H1 (cell line): ENCODE data around the gene TBC1D22A. TPM values are rescaled to one million over a fixed set of nuclear protein-coding genes. Genes with fewer than 3 reads are reported as not detected.

ENCODE experiments used
- BRCA1 ChIP-seq: IDR thresholded peaks from 2 replicates; pipeline ENCODE4 v1.6.1; 2012; ENCODE audit warnings: low read depth, low read length, improper control_type of control experiment
- EP300 ChIP-seq, 2 experiments: IDR thresholded peaks; 1 replicate in 1 of 2; 2 replicates in 1 of 2; pipeline ENCODE4 v1.6.1; 2011 to 2012; ENCODE audit warnings: low read depth in 2 of 2, low read length in 2 of 2, mild to moderate bottlenecking in 2 of 2, borderline replicate concordance in 1 of 2, inconsistent platforms in 1 of 2, moderate library complexity in 1 of 2
- KDM1A ChIP-seq: fragments of 200-600, 300-600 bp; sonication (generic); IDR thresholded peaks from 2 replicates; pipeline ENCODE4 v1.7.1; 2016; ENCODE audit warnings: mild to moderate bottlenecking, low read length, borderline replicate concordance
- KDM4A ChIP-seq: IDR thresholded peaks from one replicate; pipeline ENCODE4 v1.7.1; 2012; ENCODE audit warnings: low read depth, mild to moderate bottlenecking, moderate library complexity, low read length, inconsistent platforms; ENCODE audit not compliant: severe bottlenecking
- polyA plus RNA-seq, 7 experiments: library from polyadenylated mRNA; depleted of rRNA in 3 of 7; stranded (reverse) in 5 of 7; unstranded in 2 of 7; fragments of >200 nt in 5 of 7; fragments of 200-250 nt in 2 of 7; gene quantifications; 1 replicate in 5 of 7; 2 replicates in 1 of 7; 4 replicates in 1 of 7; pipeline versions ENCODE4 v1.2.1 to v1.2.3, GENCODE V29; 2011 to 2013; ENCODE audit warnings: missing spikeins in 2 of 7, mixed read lengths in 2 of 7
- total RNA-seq: library from RNA; stranded (reverse); fragmentation: NEBNext Ultra II Directional; extraction: Animal tissue kit (Norgen Biotek cat#: 25700); gene quantifications from 2 replicates; pipeline ENCODE4 v1.2.1, GENCODE V29; 2021

Gene TBC1D22A
- total and polyA plus RNA-seq, 2 of the 8 experiments (the other 6 are each of a cell fraction or from before 2014, with no cell fraction given) = 11.9 to 18.4 TPM

DNA sequence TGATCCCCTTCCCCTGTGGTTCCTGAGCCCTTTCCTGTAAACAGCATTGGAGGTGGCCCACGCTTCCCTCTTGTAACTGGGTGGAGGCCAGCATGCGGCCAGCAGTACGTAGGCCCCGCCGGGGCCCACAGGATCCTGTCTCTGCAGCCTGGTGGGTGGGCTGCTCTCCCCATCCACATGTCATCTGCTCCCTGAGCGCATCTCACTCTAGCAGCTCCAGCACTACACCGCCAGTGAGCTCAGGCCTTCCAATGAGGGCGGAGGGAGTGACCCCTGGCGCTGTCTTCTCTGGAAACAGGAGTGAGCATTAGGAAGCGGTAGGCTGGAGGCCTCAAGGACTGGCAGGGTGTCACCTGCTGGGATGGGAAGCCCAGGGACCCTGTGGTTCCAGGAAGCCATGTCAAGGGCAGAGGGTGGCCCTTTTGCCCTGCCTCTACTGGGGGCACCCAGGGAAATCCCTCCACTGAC lies 363.9 kb downstream of the TBC1D22A start (continued):
- TF ChIP-seq EP300 (IDR thresholded peaks at IDR 0.05; ENCODE audit: borderline replicate concordance in 1 of 2, low read depth in 2 of 2, low read length in 2 of 2) (no peak), KDM1A (no peak), BRCA1 (no peak), KDM4A (no peak)
